SH-SY5Y (cell line): ENCODE results near the gene ADAMTSL3.

Experiments used
- GATA2 ChIP-seq: IDR thresholded peaks from 2 replicates; pipeline ENCODE4 v1.6.1; 2011; ENCODE audit warnings: mild to moderate bottlenecking, low read depth, low read length
- GATA3 ChIP-seq: IDR thresholded peaks from 2 replicates; pipeline ENCODE4 v1.6.1; 2011; ENCODE audit warnings: low read depth, mild to moderate bottlenecking, low read length, moderate library complexity

- TF ChIP-seq GATA2 (no peak), GATA3 (no peak)
Measured at GRCh38 chr15:83866692-83867091, 212.8 kb downstream of the ADAMTSL3 start.
